A673 (cell line): ENCODE results near the gene MEF2B.

Experiments
- EZH2 ChIP-seq: fragments of 200-600 bp; sonication (generic); IDR thresholded peaks from 2 replicates; pipeline ENCODE4 v1.6.1; 2017; ENCODE audit warnings: borderline replicate concordance, low read depth, mild to moderate bottlenecking, mixed read lengths, antibody characterized with exemption, low read length; ENCODE audit not compliant: poor library complexity, severe bottlenecking
- TF ChIP-seq, protein P1 (sequence below): fragments of 300-800, 200-600 bp; sonication (generic); conservative IDR thresholded peaks from 2 replicates; pipeline ENCODE4 v1.5.1; 2017; ENCODE audit warnings: low read depth, mild to moderate bottlenecking, antibody characterized with exemption, low read length, moderate library complexity, mixed read lengths

DNA sequence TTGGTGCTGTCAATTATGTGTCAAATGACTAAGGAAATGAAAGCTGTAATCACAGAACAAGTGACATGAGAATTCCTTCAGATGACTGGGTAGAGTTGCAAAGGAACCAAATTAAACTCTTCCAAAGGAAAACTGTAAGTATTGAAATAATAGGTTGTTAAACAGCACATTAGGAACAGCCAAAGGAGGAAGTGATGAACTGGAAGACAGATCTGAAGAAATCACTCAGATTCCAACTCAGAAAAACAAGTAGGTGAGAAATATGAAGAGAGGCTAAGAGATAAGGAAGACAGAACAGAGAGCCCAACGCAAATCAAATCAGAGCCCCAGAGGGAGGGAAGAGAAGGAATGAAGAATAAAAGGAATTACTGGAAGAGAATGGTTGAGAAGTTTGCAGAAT lies 47.2 kb downstream of the MEF2B start:
- TF ChIP-seq, protein P1, sequence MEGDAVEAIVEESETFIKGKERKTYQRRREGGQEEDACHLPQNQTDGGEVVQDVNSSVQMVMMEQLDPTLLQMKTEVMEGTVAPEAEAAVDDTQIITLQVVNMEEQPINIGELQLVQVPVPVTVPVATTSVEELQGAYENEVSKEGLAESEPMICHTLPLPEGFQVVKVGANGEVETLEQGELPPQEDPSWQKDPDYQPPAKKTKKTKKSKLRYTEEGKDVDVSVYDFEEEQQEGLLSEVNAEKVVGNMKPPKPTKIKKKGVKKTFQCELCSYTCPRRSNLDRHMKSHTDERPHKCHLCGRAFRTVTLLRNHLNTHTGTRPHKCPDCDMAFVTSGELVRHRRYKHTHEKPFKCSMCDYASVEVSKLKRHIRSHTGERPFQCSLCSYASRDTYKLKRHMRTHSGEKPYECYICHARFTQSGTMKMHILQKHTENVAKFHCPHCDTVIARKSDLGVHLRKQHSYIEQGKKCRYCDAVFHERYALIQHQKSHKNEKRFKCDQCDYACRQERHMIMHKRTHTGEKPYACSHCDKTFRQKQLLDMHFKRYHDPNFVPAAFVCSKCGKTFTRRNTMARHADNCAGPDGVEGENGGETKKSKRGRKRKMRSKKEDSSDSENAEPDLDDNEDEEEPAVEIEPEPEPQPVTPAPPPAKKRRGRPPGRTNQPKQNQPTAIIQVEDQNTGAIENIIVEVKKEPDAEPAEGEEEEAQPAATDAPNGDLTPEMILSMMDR, result no peak
- TF ChIP-seq EZH2, result no peak
